Stimulated activated CD4-positive, alpha-beta T cell treated with anti-CD3 and anti-CD28 coated beads, Interleukin-4, amount 100 ng/mL, for 24 hours (primary cell): ENCODE results near the gene CYP11A1.

ENCODE experiments used
- DNase-seq: peaks from one replicate; pipeline ENCODE4 v3.0.0-alpha.2; 2020

Gene CYP11A1

DNA sequence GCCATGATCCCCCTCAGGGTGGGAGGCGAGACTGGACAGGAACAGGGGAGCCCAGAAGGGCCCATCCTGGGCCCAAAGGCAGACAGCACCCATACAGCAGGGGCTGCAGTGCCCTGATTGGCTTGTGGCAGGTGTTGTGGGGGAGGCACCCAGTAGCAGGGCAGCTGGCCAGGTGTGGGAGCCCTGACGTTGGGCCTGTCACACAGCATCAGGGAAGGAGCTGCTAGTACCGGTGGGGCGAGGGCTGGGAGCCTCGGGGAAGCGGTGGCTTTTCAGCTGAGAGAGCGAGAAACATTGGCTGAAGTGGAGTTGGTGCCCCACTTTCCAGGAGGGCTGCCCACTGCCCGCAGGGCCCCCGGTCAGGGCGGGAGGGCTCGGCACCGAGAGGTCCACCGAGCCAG lies 19.7 kb upstream of the CYP11A1 start:
- no peak for DNase-seq

GRCh38 chr15:74386496-74387140 lies 19.2 kb upstream of the CYP11A1 start:
- DNase-seq, result no peak

- no peak for DNase-seq
Observed at GRCh38 chr15:74385733-74386132, 18.3 kb upstream of the CYP11A1 start.

DNA sequence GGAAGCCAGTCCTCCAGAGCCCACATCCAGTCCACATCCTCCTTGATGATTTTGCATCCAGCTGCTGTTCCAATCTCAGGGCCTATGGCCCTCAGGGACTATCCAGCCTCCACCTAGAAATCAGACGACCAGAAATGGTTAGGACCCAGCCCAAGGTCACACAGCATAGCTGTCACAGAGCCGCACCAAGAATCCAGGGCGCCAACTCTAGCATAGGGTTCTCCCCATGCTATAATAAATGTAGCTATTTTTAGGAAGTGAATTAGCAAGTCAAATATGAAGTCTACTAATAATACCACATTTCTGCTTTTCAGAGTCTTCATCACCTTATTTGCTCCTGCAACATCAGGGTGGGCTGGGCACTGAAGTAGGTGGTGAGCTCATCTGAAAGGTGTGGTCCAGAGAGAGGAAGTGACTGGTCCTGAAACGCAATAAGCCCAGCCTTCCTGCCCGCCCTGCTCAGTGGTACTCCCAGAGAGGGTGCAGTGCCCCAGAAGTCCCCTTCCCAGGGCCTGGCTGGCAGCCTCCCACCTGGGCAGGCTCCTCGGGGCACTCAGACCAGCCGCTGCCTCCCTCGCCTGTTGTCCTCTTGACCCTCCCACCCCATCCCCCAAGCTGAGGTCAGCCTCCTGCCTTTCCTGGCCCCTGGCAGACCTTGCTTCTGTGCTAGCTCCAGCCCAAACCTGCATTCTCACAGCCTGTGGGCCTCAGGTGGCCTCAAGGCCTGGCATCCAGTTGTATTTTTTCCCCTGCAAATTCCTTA lies 17.6 kb upstream of the CYP11A1 start:
- DNase-seq, result peak; percentile 73

GRCh38 chr15:74384566-74384880 lies 17.1 kb upstream of the CYP11A1 start:
- DNase-seq, result no peak

- peak; percentile 79 for DNase-seq
Observed at GRCh38 chr15:74383695-74384565, 16.5 kb upstream of the CYP11A1 start.

DNA sequence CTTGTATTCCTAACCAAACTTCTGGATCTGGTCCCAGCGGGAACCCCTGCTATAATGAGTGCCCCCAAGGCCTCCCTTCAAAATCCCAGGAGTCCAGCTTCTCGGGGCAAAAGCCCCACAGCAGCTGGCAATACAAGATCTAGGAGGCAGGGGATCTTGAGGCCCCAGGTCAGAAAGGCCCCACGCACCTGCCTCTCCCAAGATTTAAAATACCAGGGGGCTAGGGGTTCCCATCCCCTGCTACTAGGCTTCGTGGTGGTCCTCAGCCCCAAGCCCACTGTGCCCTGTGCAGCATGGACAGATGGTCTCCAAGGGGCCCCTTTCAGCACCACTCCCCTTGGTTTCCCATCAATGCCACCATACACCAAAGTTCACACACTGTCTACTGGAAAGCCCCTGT lies 15.8 kb upstream of the CYP11A1 start:
- no peak for DNase-seq

DNA sequence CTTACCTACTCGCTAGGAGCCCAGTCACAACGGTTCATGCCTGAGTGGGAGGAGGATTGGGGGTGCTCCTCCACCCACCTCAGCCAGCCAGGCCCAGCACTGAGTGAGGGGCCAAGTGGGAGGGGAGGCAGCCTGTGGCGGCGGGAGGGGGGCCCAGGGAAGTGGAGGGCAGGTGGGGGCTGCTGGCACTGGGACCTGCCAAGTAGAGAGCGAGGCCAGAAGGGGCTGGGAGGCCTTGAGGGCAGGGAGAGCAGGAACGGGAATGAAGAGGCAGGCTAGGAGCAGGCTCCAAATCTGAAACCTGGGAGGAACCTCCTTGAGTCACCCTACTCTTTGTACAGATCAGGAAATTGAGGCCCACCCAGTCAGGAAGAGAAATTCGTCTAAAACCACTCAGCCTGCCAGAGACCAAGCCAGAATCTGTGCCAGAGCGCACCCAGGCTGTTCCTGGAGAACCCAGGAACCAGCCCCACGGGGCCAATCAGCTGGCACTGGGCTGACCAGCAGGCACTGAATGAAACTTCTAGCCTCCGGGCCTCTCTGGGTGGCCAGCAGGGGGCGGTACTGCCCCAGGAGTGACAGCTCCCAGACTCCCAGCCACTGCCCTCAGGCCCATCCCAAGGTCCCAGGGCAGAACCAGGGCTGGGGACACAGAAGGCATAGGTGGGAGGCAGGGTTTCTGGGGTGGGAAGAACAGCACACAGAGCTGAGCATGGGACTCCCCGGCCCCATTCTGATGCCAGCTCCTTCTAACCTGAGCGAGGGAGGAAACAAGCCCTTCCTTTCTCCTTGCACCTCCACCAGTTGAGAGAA lies 14.8 kb upstream of the CYP11A1 start:
- peak; percentile 77 for DNase-seq

- no peak for DNase-seq
Observed at GRCh38 chr15:74381481-74381880, 14.0 kb upstream of the CYP11A1 start.

GRCh38 chr15:74381190-74381453 lies 13.7 kb upstream of the CYP11A1 start:
- DNase-seq, result no peak

DNA sequence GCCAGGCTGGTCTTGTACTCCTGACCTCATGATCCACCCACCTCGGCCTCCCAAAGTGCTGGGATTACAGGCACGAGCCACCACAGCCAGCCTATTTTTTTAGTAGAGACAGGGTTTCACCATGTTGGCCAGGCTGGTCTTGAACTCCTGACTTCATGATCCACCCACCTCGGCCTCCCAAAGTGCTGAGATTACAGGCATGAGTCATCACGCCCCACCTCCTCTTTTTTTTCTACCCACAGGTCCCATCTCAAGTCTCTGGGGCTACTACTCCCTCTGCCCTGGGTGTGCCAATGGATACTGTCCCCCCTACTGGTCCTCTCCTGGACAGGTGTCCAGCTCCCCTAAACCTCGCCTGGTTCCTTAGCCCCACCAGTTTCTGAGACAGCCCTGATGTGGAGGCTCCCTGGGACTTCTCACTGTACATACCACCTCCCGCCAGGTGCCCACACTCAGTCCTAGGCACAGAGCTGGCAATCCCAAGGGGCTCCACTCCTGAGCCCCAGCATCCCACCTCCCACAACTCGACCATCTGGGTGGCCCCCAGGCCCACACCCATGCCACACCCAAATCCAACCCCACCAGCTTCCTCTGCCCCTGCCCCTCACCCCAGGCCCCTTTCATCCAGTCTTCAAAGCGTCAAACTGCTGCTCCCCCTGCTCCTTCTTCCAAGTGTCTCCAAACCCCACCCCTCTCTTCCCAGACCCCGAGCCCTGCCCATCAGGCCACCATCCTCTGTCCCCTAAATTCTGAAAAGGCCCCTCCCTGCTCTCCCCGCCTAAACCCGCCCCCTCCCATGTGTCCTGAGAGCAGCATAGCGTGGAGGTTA lies 13.1 kb upstream of the CYP11A1 start:
- no peak for DNase-seq

DNA sequence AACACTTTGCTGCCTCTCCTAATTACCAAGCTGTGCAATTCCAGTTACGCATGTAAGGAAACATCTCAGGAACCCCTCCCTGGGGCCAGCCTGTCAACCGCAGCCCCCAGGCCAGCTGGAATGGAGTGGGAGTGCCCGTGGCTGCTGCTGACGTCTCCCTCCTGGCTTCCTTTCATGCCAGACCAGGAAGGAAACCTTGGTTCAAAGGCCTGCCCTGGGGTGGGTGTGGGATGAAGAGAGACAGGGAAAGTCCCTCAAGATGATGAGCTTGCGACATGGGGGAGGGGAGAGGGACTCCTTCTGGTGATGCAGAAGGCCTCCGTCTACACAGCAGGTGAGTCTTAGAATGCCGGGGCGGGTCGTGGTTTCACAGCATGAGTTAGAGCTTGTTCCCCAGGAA lies 11.4 kb upstream of the CYP11A1 start:
- peak; percentile 84 for DNase-seq

DNA sequence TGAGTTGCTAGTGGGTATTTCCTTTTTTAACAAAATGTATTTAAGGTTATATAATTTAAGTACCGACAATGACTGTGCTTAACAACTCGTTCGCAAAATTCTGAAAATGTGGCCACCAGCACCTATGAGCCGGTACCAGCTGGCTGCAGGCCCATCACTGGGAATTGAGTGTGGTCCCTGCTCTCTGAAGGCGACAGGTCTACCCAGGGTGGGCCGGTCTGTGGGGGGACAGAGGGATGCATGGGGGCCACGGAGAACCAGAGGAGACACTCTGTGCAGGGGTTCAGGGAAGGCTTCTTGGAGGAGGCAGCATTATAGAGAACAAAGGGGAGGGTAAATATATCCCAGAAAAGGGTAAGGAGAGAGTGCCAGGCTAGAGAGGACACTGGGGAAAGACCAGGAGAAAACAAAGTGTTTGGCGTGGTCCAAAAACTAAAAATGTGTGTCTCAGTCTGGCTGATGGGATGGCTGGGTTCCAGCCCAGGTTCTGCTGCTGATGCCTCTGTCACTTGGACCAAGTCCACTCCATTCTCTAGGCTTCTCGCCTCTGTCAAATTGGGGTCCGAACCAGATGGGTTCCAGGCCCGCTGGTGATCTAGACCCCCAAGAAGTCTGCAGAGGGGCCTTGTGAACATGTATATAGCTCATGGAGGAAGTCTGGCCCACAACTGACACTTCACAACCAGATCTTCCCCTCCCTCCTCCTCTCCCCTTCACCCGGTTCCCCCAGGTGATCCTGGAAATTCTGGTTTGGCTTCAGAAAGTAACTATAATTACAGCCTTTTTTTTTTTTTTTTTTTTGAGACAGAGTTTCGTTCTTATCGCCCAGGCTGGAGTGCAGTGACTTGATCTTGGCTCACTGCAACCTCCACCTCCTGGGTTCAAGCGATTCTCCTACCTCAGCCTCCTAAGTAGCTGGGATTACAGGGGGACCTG lies 10.7 kb upstream of the CYP11A1 start:
- DNase-seq, result no peak

GRCh38 chr15:74376825-74377581 lies 9.6 kb upstream of the CYP11A1 start:
- DNase-seq, result no peak

DNA sequence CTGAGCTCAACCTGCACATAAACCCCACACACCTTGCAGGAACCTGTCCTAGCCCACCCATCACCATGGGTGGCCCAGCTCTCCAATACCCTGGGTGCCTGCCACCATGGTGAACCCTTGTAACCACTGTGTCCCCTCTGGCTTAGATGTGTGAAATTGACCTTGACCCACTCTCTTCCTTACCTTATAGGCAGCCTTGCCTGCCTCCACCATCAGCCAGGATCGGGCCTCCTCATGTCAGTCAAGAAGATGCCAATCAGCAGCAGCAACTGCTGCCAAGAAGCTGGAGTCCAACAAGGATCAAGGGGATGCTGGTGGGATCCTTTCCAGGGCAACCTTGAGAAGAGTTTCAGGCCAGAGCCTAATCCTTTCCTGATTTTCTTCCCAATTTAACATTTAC lies 8.8 kb upstream of the CYP11A1 start:
- DNase-seq, result no peak

- DNase-seq, result peak; percentile 92
Observed at GRCh38 chr15:74375303-74375693, 7.9 kb upstream of the CYP11A1 start.

- no peak for DNase-seq
Observed at GRCh38 chr15:74374648-74375302, 7.3 kb upstream of the CYP11A1 start.

DNA sequence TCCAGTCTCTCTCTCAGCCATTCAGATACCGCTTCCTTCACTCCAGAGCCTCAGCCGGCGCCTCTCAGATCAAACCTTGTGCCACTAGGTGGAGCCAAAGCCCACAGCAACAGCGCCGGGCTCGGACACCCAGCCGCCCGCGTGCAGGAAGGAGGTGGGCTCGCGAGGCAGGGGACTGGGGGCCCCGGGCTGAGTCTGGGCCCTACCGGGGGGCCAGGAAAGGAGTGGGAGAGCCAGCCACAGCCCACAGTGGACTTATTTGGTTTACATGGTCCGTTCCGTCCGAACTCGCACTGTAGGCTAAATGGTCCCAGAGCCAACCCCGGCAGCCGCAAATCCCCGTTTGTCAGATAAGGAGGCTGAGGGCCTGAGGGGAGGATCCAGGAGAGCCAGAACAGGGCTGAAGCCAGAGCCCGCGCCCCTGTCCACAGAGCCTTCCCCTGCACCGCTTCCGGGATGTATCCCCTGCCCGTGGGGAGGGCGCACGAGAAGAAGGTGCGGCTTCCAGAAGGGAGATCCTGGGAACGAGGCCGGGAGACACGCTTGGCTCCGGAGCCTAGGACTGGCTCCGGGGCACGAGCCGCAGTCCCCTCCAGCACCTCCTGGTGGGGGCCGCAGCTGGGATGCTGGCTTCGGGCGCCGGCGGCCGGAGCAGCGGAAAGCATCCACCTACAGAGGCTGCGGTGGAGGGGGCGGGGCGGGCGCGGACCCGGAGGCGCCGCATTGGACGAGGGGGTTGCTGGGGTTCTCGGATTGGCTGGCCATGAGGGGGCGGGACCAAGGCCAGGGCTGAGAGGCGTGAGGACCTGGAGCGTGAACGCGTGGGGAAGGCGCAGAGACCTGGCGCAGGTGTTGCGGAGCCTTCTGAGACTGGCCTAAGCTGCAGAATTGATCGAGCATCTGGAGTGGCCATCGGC lies 6.5 kb upstream of the CYP11A1 start:
- DNase-seq, result peak; percentile 95
